CD4-positive, alpha-beta T cell treated with Interleukin-1 beta for 1 hour (primary cell): ENCODE data around the gene R3HDM2.

Experiments
- DNase-seq, 2 donors: peaks; one replicate each; pipeline ENCODE4 v3.0.0-alpha.2; 2020 to 2022

R3HDM2 gene

GRCh38 chr12:57465747-57466505 is 35.1 kb upstream of the R3HDM2 start:
- DNase-seq: no peak

- no peak for DNase-seq
Observed at GRCh38 chr12:57465030-57465746, 34.3 kb upstream of the R3HDM2 start.

GRCh38 chr12:57464569-57464968 is 33.7 kb upstream of the R3HDM2 start:
- no peak for DNase-seq

GRCh38 chr12:57462912-57463253 is 32.0 kb upstream of the R3HDM2 start:
- DNase-seq: no peak

GRCh38 chr12:57462251-57462911 is 31.5 kb upstream of the R3HDM2 start:
- peak; percentile 90 to 92 for DNase-seq

GRCh38 chr12:57461917-57462250 is 31.0 kb upstream of the R3HDM2 start:
- DNase-seq: no peak

GRCh38 chr12:57461276-57461916 is 30.6 kb upstream of the R3HDM2 start:
- DNase-seq: peak; percentile 37 to 67

GRCh38 chr12:57460841-57461275 is 30.0 kb upstream of the R3HDM2 start:
- DNase-seq: no peak

- no peak for DNase-seq
Observed at GRCh38 chr12:57460468-57460784, 29.6 kb upstream of the R3HDM2 start.

GRCh38 chr12:57459750-57460467 is 29.1 kb upstream of the R3HDM2 start, which contains the start of gene GLI1:
Gene GLI1 (plus strand): TSS chr12:57459785. CDS start chr12:57463692, 3,907 bp downstream.
- no peak for DNase-seq

- peak; percentile 95 to 96 for DNase-seq
Observed at GRCh38 chr12:57459055-57459749, 28.4 kb upstream of the R3HDM2 start.

GRCh38 chr12:57458665-57459054 is 27.8 kb upstream of the R3HDM2 start:
- no peak for DNase-seq

GRCh38 chr12:57456737-57457490 is 26.1 kb upstream of the R3HDM2 start:
- DNase-seq: no peak

GRCh38 chr12:57456145-57456700 is 25.4 kb upstream of the R3HDM2 start:
- peak; percentile 60 to 65 for DNase-seq

GRCh38 chr12:57455374-57456144 is 24.7 kb upstream of the R3HDM2 start:
- DNase-seq: no peak

GRCh38 chr12:57454566-57455373 is 23.9 kb upstream of the R3HDM2 start, which contains the start of gene INHBE:
Gene INHBE (plus strand): TSS chr12:57455307. CDS start chr12:57455537, 230 bp downstream.
- no peak for DNase-seq

- no peak for DNase-seq
Observed at GRCh38 chr12:57454213-57454565, 23.3 kb upstream of the R3HDM2 start.

GRCh38 chr12:57452937-57453509 is 22.2 kb upstream of the R3HDM2 start:
- DNase-seq: peak; percentile 42 to 56
